ENCODE results near the gene EYA4. TPM values are rescaled to one million over a fixed set of nuclear protein-coding genes. Genes with fewer than 3 reads are reported as not detected.

EYA4 gene
- total RNA-seq, 1 donor from 2014 or later, result 18.5 TPM

DNA sequence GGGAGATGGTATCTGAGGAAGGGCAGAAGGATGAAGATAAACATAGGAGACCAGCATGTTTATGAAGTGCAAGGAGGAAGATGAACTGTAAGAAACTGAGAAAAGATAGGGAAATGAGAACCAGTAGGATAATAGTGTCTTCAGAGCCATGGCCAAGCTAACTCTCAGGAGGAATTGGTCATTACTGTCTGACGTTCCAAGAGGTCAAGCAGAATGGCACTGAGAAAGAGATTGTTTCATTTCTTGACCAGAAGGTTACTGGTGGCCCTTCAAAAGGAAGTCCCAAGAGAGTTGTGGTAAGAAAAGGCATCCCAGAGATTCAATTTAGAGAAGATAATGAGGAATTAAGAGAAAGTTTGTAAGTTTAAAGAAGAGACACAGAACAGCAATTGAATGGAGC, 47.5 kb downstream of the EYA4 start:
- DNase-seq (ENCODE audit: low read depth), result peak; percentile 14

DNA sequence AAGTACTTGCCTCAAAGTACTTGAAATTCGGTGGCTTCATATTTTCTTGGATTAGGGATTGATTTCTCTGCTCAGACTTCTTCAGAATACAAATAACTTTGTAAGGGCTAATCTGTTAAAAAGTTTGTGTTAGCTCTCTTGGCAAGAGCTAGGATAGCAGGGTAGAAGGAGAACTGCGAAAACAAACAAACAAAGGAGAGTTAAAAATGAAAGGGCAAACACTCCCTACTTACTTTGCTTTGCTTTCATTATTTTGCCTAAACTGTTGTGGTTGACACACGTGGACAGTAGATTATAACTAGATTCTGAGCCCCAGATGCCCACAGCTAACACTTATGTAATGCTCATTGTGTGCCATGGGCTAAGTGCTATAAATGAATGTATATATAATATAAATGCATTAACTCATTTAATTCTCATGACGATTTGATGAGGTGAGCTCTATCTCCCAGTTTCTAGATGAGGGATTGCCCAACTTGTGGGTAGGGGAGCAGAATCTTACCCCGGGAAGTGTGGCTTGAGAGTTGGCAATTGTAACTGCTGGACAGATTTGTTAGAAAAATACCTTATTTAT, 48.7 kb downstream of the EYA4 start:
- no peak for DNase-seq (ENCODE audit: low read depth)

DNA sequence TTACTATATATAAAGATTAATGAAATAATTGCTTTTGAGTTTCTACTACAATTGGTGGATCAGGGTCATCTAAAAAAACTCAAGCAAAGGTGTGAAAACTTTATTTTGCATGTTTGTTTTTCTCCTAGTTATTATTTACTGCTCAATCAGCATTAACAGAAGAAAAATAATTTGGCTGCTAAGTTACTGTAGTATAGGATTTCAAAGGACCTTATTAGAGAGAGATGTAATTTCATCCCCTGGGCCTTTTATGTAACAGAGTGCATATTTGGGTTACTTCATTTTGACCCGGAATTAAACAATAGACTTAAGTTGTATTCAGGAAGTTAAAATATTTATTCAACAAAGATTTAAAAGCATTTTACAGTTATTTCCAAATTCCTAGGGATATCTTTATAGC, 49.8 kb downstream of the EYA4 start:
- peak; percentile 29 for DNase-seq (ENCODE audit: low read depth)

DNA sequence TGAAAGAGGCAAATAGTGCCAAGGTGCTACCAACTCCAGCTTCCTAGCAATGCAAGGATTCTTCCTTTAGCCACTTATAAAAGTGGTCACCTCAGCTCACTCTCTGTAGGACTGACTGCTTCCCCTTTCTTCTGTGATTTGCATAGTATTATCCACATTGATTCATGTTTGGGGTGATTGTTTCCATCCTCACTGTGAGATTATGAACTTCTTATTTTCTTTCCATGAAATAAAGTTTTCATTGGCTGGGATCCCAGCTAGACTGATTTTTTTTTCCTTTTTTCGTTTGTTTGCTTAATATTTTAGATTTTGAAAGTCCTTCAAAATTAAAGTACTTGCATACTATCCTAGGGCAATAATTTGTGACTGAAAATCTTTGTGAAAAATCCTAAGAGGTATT, 50.5 kb downstream of the EYA4 start:
- DNase-seq (ENCODE audit: low read depth), result no peak

DNA sequence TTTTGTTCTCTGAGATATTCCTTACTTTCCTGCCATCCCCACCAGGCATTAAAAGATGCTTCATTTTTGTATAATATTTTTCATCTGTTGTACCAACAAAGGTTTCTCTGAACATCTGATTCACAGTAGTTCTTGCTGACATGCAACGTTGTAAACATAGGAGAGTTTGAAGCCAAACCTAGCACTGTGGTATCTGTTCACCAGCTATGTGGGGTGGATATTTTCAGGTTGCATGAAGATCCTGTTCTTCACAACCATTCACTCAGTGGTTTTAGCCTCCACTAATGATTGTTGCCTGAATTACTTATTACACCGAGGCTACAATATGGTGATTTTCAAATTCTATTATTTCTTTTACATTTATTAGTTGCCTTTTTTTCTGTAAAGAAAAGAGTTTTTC, 56.5 kb downstream of the EYA4 start:
- peak; percentile 33 for DNase-seq (ENCODE audit: low read depth)

DNA sequence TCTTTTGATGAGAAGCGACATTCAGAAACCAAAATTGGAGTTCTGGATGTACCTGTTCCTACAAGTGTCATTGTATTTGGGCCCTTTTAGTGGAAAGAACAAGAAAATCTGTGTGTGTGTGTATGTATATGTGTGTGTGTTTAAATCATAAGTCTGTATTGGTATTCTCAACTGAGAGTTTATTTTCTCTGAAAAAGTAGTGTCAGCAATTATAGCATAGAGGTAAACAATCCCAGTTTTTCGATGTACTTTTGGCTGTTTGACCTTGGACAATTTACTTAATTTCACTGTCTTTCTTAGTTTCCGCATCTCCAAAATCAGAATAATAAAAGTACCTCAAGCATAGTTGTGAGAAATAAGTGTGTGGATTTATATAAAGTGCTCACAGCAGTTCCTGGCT, 57.2 kb downstream of the EYA4 start:
- no peak for DNase-seq (ENCODE audit: low read depth)

DNA sequence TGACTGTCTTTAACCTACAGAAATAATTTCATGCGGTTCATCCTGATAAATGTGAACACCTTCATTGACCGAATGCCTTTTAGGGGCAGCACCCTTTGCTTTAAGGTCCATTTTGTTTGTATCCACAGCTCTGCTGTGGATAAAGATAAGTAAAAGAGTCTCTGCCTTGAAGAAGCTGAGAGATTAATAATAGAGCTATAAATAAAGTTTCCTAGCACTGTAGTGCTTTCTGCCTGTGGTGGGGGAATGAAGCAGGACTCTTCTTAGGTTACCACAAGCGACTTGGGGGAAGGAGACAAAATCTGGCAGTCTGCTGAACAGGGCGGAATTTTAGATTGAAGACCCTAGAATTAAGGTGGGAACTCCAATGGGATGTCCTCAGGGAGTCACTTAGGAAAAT, 57.6 kb downstream of the EYA4 start:
- peak; percentile 49 for DNase-seq (ENCODE audit: low read depth)

DNA sequence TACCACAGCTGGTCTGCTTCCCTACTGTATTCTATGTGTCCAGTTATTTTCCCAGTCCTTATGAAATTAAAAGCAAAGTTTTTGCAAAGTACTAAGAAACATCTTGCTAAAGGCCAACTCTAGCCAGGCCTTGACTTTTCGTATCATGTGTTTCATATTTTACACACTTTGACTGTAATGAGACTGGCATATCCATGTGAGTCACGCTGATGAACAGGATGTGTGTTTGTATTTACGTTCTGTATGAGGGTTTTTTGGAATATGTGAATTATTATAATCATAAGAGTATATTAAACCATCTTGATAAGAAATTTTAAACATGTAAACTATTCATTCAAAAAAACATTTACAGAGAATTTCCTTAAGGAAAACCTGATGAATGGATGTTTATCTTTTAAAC, 59.7 kb downstream of the EYA4 start:
- no peak for DNase-seq (ENCODE audit: low read depth)

DNA sequence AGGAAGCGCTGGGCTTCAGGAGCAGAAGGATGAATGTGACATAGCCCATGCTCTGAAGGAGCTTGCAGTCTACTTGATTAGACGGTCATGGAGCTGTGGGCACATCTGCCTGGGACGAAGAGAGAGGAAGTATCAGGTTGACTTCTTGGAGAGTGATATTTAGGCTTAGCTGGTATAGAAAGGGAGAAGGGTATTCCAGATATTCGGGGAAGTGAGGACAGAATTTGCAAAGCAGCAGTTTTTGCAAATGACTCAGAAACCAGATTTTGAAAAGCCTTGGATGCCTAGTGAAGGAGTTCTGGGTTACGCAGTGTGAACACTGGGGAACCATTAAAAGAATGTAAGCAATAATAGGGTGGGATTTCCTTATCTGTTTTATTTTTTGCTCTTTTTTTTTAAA, 60.7 kb downstream of the EYA4 start:
- no peak for DNase-seq (ENCODE audit: low read depth)

DNA sequence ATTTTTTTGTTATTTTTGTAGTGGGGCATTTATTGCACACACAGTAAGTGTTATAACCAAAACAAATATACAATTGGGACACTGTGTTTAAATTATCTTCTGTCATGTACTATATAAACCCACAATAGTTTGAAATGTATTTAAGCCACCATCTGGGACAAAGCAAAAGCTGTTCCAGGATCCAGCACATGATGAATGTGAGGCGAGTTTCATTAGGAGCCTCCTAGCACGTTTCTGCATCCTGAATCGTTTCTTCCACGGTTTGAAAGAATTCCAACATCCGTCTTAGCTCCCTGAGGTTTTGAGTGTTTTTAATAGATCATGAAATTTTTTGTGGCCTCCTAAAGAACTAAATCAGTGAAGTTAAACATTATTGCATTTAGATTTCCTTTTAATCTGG, 65.8 kb downstream of the EYA4 start:
- DNase-seq (ENCODE audit: low read depth), result no peak

DNA sequence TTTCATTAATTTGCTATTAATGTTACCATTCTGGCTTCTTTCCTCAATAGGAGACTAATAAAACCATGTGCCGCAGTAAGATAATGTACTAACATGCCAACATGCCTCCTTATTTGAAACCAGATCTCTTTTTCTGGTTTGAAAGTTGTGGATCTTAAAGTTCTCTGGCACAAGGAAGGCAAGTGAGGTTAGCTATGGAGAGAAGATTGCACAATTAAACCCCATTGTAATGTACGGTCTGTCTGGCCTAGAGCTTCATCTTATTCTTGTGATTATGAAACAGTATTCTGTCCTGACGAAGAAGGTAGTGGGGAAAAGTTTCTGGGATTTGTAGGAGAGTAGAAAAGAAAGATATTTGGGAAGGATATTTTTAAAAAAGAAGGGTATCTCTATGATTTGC, 68.4 kb downstream of the EYA4 start:
- DNase-seq (ENCODE audit: low read depth), result peak; percentile 47

DNA sequence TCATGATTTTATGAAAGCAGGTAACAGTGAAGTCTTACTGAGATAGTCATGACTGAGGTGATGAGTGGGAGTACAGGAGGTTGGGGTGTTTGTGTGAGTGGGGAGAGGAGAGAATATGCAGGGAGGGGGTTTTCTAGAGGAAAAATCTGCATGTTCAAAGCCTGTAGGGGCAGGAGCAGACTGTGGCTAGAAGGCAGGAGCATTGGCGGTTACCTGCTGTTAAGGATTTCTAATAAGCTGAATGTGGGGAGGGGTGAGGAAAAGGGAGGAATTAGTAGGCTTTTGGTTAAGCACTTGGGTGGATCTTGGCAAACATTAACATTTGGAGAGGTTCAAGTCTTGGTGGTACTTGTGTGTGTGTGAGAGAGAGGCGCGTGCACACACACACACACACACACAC, 70.8 kb downstream of the EYA4 start:
- DNase-seq (ENCODE audit: low read depth), result no peak

DNA sequence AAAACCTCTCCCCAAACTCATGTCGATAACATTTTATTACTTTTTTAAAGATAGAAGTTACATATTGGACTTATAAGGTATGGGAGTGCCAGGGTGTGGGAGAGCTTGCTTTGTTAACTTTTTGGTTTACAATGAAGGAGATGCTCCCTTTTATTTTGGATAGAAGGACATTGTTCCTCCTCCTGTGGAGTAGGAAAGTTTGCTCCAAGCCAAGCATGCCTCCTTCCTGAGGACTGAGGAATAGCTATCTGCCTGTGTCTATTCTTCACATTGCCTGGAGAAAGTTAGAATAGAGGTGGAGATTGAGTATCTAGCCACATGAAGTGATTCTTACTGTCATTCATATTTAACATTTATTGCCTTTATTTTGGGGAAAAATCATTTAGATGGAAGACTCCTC, 71.9 kb downstream of the EYA4 start:
- DNase-seq (ENCODE audit: low read depth), result no peak

DNA sequence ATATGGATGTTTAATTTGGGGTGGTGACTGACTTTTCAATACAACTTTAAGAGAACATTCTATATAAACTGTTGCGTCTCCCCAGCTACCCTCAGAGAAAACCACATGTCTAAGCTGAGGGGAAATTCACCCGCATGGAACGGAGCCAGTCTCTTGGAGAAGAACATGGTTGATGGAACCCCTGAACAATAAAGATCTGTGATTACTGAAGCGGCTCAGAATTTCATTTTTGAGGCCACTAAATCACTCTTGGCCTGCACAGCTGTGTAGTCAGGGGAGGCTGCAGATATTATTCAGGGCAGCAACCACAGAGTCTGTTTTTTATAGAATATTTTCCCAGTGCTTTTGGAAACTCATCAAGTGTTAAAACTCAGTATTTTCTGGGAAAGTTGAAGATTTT, 73.8 kb downstream of the EYA4 start:
- peak; percentile 64 for DNase-seq (ENCODE audit: low read depth)

DNA sequence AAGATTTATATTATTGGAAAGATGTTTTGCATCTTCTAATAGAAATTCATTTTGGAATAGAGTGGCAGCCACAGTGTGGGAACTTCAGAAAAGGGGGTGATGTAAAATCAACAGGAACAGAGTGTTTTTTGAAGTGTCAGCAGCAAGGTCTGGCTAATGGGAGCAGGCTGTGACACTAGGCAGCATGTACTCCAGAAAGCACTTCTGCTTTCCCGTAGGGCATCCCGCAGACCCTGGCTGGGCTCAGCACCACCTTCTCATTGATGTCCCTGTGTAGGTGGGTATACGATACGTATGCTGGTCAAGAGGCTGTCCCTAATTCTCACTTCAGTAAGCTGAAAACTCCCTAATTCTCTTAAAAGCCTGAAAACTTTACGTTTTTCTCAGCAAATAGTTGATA, 74.7 kb downstream of the EYA4 start:
- peak; percentile 8 for DNase-seq (ENCODE audit: low read depth)

DNA sequence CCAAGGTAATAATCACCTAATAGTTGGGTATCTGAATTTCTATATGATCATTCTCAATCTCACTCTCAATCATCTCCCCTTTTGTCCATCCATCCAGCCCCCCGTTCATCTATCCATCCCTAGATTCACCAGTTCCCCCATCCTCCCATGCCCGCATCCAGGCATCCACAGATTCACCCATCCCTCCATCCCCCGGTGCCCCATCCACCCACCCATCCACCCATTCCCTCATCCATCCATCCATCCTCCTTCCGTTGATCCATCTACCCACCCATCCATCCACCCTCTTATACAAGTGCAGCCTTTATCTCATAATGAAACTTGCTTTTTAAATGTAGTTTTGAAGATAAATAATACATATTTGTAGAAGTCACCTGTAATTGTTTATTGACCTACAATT, 76.5 kb downstream of the EYA4 start:
- no peak for DNase-seq (ENCODE audit: low read depth)

DNA sequence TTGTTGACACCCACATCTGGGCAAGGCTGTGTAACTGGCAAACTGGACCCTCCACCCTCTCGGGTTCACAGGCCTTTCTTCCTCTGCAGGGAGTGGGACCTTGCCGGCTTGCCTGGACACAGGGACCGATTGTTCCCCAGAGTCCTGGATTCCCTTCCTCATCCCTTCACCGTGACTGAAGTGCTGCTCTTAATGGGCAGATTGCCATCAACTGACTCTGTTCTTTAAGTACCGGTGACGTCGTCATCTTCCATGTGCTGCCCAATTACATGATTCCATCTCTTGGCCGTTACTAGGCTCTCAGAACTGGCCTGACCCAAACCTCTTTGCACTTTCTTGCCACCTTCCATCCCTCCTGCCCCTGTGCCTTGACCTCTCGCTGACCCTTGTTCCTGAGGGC, 85.4 kb downstream of the EYA4 start:
- DNase-seq (ENCODE audit: low read depth), result no peak

DNA sequence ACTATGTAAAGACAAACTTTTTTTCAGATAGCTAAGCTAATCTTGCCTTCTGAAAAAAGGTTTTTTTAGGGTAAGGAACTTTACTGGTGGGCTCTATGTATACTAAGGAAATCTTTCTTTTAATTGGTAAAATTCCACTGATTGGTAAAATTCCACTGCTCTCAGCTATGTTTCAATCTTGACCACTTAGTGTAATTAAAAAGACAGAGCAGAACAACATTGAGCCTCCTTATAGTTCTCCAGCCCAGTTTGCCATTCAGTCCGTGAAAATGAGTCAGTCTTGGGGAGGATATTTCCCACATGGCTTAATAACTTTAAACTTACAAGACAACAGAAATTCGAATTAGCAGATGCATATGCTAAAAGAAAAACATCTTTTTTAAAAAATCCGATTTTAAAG, 92.7 kb downstream of the EYA4 start:
- DNase-seq (ENCODE audit: low read depth), result no peak

DNA sequence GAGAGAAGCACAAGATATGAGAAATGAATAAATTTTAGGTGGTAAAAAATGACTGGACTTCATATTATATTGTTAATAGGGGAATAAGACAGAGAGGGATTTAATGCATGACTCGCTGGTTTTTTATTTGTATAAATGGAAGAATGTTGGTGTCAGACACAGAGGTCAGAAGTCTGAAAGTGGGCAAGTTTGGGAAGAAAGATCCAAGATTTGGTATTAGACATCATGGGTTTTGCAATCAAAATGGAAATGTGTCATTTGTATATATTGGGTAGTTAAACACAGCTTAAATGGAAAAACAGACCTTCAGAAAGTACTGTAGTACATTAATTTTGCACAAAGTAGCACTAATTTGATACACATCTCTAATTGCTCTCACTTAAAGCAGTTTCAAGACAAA, 96.2 kb downstream of the EYA4 start:
- no peak for DNase-seq (ENCODE audit: low read depth)

DNA sequence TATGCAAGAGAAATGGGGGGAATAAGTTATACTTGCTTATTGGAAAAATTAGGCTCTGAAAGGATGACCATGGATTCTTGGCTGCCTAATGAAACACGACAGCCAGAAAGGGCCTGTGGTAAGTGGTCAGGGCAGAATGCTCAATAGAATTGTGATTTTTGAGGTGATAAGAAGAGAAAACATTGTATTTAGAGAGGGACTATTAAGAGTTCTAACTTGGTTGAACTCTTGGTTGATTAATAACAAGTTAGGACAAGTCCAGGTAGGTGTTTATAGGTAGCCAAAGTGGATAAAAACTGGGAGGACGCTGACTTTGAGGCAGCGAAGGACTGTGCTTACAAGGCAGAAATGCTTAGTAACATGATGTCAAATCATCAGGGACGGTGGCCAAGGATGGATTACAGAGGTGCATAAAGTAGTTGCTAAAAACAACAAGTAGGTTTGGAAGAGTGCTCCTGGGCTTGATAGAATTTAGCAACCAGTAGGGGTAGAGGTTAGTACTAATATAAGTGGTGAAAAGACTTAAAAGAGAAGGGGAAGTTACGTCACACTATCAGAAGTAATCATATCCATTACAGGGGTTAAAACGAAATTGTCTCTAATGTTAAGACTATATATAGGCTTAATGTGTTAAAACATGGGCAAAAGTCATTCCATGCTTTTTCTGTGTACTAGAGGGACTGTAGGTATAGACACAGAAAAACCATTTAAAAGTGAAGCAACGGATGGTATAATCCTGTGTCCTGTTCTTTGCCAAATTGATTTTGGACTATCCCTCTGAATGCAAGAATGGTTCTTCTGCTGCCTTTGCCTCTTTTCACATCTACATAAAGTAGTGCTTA, 98.6 kb downstream of the EYA4 start:
- no peak for DNase-seq (ENCODE audit: low read depth)

DNA sequence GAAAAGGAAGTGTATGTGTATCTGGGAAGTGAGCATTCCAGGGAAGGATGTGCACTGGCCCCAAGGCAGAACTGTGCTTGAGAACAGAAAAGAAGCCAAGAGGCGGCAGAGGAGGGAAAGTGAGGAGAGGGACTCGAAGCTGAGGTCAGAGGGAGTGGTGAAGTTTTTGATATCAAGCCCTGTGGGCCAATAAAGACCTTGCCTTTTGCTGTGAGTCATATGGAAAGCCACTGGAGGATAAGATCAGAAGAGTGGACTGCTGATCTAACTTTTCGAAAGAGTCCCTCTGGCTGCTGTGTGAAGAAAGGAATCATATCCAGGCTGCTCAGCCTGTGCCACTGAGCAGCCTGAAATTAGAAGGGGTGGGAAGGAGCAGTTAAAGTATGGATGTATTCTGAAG, 99.4 kb downstream of the EYA4 start:
- no peak for DNase-seq (ENCODE audit: low read depth)

DNA sequence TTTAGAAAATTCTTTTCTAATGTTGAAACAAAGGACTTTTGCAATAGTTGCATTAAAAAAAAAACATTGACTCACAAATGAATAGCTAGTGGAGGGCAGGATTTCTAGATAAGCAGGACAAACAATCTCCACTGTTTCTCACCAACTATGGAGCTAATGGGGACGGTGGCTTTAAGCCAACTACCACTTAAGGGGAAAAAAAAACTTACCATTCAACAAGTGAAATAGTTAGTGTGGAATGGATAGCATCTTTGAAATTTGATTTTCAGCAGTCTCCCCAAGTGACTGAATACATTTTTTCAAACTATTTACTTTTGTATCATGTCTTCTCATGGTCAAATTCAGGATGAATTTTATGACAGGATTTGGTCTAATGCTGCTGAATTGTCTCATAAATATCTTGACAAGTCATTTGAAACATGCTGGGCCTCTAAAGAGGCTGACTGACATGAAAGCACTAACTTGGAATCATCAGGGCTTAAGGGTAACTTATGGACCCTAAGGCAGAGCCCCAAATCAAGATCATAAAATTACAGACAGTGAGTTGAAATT, 100.5 kb downstream of the EYA4 start:
- DNase-seq (ENCODE audit: low read depth), result peak; percentile 20

DNA sequence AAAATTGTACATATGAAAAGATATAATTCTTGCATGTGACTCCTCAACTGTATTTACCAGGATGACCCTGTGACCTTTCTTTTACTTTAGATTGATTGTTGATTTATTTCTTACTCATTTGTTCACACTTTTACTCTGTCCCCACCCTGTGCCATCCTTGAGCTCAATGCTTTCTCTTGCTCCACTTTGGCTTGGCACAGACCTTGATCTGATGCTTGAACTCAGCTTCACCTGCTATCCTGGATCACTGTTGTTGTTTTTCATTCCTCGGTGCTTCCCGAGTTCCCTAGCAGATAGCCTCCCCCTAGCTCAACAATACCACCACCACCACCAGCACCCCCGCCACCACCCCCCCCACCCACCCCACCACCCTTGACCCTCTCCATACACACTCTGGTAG, 102.1 kb downstream of the EYA4 start:
- no peak for DNase-seq (ENCODE audit: low read depth)

Data from myocyte (in vitro differentiated cells).